ENCODE results near the gene STX8.
"Not testable (repeated sequence)": the region's sequence is repeated elsewhere in the genome, so short reads cannot be mapped to it uniquely, and the experiment has no call there.

The STX8 gene

DNA sequence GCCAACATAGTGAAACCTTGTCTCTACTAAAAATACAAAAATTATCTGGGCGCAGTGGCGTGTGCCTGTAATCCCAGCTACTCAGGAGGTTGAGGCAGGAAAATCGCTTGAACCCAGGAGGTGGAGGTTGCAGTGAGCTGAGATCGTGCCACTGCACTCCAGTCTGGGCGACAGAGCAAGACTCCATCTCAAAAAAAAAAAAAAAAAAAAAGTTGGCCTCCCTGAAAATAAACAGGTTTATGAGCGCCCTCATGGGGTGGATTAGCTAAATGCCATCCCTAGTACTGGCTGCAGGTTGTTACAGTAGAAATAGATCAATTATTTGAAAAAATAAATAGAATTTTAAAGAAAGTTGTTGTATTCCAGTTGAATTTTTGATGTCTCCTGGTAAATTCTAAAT lies 20.9 kb downstream of the STX8 start:
- DNase-seq (ENCODE audit: low read depth): not testable (repeated sequence)

DNA sequence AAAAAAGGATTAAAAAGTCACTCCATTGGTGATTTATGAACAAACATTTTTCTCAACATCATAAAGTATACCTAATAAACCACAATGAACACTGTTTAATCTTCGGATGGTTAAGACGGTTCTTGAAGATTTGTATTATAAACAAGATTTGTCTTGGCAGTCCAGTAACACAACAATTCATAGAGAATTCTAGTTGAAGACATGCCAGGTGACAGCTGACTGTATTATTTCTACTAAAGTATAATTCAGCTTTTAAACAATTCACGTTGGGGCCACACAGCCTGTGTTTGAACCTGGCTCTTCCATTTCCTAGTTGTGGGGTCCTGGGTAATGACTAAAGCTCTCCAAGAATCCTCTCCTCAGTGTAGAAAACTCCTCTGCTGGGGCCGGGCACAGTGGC lies 22.0 kb downstream of the STX8 start:
- DNase-seq (ENCODE audit: low read depth): no peak

DNA sequence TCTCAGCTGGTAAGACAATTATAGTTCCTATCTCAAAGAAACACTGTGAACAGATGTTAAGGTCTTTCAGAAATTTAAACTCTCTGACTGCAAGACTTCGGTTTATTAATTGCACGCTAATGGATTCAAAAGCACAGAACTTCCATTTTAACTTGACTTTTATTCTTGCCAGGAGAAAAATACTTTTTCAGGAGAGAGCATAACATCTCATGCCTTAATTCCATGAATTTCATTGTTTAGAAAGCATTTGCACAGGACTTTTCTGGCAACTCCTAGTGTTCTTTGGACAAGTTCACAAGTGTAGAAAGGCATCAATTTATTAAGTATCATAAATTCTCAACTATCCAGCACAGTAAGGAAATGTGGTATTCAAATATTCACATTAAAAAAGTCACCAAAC lies 22.4 kb downstream of the STX8 start:
- DNase-seq (ENCODE audit: low read depth): no peak

DNA sequence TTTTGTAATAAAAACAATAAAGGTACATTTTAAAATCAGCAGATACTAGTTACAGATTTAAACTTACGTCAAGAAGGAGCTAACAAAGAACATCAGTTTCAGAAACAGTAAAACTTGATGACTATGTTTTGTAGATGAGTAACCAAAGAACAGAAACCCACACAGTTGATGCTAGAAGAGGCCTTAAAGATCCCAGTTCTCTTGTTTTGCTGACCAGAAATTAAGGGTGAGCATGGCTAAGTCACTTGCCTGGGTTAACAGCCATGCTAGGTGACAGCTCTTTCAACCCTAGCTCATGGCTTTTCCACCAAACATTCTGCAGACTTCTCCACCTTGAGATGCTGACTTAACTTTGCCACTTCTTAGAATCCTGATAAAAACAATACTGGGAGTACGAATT lies 26.4 kb downstream of the STX8 start:
- no peak for DNase-seq (ENCODE audit: low read depth)

DNA sequence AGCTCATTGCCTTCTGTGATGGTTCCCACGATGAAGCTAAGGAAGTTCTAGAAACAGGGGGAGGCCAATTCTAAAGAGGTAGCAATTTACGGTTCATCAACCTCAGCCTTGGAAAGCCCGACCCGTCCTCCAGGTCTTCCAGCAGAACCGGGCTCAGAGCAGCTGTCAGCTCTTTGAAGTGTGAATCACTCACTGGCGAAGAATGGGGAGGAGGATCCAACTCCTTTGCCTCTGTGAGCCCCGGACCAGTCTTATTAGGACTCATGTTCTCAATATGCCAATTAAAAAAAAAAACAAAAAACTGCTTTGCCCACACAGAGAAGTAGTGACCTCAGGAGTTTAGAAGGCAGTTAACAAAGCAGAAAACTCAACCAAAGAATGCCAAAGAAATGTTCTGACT lies 31.4 kb downstream of the STX8 start:
- no peak for DNase-seq (ENCODE audit: low read depth)

DNA sequence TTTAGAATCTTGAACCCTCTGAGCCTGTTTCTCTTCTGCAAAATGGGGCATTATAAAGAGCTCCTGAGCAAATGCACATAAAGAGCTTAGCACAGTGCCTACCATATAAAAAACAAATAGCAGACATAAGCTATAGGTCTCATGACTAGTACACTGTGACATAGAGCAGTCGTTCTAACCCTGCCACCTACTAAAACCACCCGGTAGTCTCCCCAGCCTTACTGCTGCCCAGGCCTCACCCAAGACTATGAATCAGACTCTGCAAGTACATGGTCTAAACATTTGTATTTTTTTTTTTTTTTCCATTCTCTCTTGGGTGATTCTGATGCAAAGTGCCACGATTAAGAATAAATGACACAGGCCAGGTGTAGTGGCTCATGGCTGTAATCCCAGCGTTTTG lies 33.9 kb downstream of the STX8 start:
- DNase-seq (ENCODE audit: low read depth): no peak

DNA sequence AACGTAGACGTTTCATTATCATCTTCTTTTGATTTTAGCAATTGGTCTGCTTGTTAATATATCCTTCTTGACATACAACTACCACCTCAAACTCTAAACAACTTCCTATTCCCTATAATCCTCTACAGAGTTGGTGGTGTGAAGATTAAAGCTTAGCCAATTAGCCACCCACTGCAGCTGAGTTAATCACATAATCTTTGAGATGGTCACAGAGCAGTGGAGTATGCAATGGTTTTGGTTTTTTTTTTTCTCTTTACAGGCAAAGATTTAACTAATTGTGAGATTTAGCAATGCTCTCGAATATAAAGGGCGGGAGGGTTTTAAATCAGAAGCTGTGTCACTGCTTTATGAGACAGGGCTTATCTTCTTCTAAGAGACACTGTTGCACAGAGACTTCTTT lies 37.0 kb downstream of the STX8 start:
- DNase-seq (ENCODE audit: low read depth): no peak

DNA sequence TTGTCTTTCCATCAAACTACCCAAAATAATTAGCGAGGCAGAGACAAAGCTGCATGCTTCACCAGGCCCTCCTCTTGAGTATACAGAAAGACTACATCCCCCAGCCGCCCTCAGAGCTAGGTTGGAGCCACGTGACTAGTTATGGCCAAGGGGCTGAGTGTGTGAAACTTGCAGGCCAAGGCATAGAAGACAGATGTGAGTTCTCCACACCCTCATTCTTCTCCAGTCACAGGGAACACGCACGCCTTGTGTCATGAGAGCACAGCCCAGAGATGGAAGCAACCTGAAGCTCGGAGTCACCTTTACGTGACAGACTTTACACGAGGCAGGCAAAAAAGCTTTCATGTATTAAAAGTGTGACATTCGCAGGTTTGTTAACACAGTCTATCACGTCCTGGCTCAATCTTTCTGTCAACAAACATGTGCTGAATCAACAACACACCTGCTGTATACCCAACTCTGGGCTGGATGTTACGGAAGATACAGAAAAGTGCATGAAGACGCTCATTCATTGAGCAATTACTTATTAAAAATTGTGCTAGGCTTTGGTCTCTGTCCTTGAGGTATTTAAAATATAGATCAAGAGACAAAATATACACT lies 38.3 kb downstream of the STX8 start:
- no peak for DNase-seq (ENCODE audit: low read depth)

DNA sequence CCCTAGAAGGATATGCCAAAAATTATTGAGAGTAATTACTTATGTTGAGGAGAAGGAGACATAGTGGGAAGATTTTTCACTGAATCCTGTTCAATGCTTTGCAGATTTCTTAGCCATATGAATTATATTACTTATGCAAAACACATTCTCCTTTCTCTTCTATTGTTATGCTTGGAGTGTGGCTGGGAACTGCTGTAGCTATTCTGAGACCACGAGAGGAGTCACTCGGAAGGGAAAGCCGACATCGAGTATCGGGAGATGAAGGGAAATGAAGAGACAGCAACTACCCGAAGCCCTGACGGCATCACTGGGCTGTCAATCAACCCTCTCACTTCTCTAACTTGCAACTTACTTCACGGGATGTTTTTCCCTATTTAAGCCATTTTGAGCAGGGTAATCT lies 39.6 kb downstream of the STX8 start:
- no peak for DNase-seq (ENCODE audit: low read depth)

DNA sequence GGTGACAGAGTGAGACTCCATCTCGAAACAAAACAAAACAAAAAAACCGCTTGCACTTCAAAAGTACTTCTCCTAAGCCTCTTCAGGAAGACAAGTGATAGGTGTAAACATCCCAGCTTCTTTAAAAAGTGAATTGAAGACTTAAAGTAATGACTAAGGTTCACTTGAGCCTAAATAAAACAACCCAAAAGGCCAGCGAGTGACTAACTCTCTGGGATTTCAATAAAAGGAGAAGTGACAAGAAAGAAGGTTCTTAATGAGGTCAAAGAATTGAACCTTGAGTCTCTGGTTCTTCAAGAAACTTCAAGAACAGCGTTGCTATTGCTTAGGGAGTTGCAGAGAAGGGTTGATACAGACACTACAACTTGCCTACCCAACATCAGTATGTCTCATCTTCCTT lies 42.2 kb downstream of the STX8 start:
- no peak for DNase-seq (ENCODE audit: low read depth)

DNA sequence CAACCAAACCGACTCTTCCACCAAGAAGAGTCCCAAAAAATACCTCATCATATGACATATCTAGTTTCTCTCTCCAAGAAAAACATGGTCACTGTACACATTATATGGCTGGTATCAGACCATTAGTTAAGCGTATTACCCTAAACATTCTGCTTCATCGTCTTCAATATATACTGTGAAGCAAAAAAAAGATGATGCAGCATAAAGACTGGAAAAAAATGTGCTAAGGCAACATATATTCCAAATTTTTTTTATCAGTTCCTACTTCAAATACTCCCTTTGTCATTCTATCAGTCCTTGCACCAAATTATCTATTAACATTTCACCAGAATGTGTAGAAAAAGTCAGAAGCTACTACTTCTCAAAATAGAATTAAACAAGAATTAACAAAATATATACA lies 42.9 kb downstream of the STX8 start:
- DNase-seq (ENCODE audit: low read depth): no peak

DNA sequence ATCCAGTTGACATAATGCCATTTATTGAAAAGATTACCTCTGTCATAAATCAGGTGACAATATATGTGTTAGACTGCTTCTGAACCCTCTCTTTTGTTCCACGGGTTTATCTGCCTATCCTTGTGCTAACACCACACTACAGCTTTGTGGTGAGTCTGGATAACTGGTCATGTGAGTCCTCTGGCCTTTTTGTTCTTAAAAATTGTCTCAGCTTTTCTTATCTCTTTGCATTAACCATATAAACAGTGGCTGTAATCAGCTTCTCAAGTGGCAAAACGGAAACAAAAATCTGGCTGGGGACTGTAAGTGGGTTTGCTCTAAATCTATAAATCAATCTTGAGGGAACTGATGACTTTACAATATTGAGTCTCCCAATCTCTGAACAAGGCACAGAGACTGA lies 44.6 kb downstream of the STX8 start:
- no peak for DNase-seq (ENCODE audit: low read depth)

DNA sequence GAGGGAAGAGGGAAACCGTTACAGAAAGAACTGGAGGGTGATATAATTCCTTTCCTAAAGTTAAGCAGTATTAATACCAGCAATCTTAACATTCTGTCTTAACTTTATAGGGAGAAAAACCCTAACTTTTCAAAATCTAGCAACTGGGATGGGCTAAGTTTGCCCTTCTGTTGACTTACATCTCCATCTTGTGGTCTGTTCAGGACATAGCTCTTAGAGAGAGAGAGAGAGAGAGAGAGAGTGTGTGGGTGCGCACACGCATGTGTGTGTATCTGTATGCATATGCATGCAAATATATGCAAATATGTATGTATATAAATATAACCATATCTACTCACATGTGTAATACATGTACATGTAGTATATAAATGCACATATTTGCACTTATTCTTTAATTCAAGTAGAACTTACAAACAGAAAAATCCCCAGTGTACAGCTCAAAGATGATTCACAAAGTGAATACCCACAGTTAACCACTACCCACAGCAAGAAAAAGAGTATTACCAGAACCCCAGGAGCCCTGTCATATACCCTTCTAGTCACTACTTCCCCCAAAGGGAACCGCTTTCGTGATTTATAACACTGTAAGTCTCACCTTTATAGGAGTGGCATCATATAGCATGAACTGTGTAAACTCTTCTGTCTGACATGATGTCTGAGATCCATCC lies 46.5 kb downstream of the STX8 start:
- DNase-seq (ENCODE audit: low read depth): no peak

DNA sequence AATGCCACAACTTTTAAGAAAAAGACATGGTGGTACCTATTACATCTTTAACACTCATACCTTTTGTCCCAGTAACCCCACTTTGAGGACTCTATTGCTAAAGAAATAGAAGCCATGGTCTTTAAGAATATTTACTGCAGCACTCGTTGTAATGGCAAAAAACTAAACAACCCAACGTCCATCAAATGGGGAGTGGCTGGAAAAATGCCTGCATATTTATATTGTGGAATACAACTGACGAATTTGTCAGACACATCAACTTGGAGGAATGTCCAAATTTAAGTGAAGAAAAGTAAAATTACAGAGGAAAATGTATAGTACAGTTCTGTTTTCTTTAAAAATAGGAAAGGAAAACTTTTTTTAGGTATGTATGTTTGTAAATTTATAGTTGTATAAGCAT lies 47.8 kb downstream of the STX8 start:
- no peak for DNase-seq (ENCODE audit: low read depth)

DNA sequence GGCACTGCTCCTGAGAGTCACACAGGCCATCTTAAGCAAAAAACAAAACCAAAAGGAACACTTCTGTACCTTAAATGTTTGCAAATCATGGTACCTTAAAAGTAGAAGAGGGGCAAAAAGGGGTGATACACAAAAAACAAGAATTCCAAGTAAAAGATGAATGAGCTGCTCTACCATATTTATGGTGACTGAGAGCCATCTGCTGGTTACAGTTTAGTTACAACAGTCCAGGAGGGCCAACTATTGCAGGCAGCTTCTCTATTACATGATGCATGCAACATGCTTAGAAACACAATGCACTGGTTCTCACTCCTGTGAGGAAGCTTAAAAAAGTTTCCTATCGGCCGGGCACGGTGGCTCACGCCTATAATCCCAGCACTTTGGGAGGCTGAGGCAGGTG lies 53.5 kb downstream of the STX8 start:
- peak; percentile 37 for DNase-seq (ENCODE audit: low read depth)

DNA sequence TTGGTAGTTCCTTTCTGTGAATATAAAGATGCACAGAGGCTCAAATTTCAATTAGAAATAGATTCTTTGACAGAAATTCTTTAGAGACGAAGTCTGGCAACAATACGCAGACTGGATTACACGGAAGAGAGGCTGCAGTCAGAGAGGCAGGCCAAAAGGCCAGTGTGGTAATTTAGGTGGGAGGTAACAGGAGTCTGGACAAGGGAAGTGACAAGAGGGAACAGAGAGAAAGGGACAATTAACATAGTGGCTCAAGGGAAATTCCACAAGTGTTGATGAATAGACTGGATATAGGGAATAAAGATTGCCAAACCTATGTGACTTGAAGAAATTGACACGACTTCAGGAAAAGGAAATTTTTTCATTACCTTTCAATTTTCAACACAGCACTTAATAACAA lies 54.6 kb downstream of the STX8 start:
- no peak for DNase-seq (ENCODE audit: low read depth)

DNA sequence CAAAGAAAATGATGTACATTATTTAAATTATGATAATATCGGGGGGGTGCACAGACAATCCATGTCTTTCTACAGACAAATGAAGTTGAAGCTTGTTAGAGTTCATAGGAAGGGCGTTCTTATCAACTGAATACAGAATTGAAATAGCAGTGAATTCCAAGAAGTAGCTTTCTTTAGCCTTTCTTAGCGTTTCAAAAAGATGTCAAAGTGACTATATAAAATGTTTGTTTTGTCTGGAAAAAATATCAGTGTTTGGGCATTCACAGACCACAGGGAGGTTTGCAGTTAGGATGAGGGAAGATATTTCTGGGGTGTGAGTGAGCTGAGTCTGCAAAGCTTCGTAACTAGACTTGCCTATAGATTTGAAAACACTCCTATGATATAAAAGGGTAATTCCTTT lies 55.0 kb downstream of the STX8 start:
- DNase-seq (ENCODE audit: low read depth): no peak

DNA sequence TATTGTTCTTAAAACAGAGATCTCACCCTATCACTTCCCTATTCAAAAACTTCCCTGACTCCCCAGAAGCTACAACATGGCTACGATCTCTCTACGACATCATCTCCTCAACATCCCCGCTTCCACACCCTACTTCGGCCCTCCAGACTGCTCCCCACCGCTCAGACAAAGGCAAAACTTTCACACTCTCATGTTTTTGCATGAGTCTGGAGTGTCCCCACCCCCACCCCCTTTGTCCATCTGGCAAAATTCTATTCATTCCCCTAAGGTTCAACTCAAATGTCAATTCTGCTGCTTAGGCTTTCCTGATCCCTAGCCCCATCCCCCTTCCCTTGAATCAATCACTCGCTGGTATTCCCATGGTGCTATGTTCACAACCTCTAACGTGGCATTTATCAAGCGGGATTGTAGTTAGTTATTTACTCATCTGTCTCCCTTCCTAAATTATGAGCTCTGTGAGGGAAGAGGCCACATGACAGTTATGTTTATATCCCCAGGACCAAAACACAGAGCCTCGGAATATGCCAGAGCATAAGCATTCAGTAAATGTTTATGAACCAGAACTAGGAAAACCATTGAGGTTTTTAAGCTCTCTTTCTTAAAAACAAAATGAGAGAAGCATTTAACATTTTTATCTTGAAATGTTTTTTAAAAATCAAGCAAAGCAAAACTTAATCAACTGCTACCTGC lies 55.9 kb downstream of the STX8 start:
- DNase-seq (ENCODE audit: low read depth): no peak

DNA sequence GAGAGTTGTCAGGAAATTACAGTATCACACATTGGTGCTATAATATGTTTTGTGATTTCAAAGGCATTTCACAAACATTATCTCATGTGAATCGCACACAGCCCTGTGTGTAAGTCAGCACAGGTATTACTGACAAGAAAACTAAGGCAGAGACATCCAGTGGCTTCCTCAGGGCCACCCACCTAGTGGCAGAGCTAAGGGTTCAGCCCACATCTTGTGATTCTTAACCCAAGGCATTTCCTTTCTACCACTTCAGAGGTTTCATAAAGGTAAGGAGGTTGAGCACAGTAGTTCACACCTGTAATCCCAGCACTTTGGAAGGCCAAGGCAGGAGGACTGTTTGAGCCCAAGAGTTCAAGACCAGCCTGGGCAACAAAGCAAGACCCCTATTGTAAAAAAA lies 58.2 kb downstream of the STX8 start:
- no peak for DNase-seq (ENCODE audit: low read depth)

DNA sequence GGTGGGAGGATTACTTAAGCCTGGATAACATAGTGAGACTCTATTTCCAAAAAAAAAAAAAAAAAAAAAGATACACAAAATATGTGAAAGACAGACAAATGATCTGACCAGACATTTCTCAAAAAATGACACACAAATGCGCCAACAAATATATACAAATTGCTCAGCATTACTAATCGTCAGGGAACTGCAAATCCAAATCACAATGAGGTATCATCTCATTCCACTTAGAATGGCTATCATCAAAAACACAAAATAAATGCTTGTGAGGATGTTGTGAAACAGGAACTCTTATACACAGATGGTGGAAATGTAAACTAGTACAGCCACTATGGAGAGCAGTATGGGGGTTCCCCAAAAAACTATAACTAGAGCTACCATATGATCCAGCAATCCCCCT lies 62.4 kb downstream of the STX8 start:
- no peak for DNase-seq (ENCODE audit: low read depth)

DNA sequence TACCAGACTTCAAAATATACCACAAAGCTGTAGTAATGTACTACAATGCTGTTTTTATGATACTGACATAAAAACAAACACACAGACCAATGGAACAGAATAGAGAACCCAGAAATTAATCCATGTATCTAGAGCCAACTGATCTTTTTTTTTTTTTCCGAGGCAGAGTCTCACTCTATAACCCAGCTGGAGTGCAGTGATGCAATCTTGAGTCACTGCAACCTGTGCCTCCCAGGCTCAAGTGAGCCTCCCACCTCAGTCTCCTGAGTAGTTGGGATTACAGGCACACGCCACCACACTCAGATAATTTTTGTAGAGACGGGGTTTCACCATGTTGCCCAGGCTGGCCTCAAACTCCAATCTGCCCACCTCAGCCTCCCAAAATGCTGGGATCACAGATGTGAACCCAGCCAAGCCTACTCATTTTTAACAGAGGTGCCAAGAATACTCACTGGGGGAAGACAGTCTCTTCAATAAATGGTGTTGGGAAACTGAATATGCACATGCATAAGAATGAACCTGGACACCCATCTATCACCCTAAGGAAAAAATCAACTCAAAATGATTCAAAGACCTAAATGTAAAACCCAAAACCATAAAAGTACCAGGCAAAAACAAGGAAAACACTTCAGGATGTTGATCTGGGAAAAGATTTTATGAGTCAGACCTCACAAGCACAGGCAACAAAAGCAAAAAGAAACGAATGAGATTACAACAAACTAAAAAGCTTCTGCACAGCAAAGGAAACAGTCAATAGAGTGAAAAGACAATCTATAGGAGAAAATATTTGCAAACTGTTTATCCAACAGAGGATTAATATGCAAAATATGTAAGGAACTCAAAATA lies 63.1 kb downstream of the STX8 start:
- peak; percentile 56 for DNase-seq (ENCODE audit: low read depth)

DNA sequence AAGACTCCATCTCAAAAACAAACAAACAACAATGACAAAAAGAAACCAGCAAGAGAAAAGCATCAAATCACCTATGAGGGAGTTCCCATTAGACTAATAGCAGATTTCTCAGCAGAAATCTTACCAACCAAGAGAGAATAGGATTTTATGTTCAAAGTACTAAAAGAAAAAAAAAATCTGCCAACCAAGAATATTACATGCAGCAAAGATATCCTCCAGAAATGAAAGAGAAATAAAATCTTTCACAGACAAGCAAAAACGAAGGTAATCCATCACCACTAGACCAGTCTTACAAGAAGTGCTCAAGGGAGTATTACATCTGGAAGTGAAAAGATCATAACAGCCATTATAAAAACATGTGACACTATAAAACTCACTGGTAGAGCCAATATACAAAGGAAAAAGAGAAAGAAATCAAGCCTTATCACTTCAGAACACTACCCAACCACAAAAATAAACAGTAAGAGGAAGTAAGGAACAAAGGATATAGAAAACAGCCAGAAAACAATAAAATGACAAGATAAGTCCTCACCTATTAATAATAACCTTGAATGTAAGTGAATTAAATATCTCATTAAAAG lies 66.3 kb downstream of the STX8 start:
- no peak for DNase-seq (ENCODE audit: low read depth)

DNA sequence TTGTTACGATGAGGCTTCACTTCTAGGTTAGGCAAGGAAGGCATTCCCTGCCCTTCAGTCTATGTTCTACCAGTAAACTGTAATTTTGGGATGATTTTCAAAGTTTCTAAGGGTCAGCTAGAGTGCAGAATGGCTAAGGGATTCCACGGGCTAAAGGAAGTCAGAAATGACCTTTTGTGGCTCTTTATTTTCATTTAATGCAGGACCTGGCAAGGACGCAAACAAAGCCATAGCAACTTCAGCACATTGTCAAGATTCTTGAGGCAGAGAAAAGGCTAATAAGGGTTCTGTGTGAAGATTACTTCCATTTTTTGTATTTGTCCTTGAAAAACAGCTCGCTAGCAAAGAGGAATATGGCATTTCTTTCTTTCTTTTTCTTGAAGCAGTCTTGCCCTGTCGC lies 76.6 kb downstream of the STX8 start:
- DNase-seq (ENCODE audit: low read depth): no peak
